Urothelium cell line (cell line): ENCODE data around the gene PPP5C.
"Not testable (repeated sequence)": the region's sequence is repeated elsewhere in the genome, so short reads cannot be mapped to it uniquely, and the experiment has no call there.

Experiments used
- DNase-seq: peaks from one replicate; pipeline ENCODE4 v3.0.0; 2011; ENCODE audit warnings: low spot score, mixed read lengths
- FAIRE-seq: peaks from 2 replicates; lab custom pipeline; 2011; peaks lifted over from hg19 to GRCh38; lab: Jason Lieb, UNC

The PPP5C gene

GRCh38 chr19:46361915-46362314, 15.0 kb downstream of the PPP5C start:
- FAIRE-seq (no peak), DNase-seq (no peak)

GRCh38 chr19:46364359-46364758, 17.5 kb downstream of the PPP5C start:
- FAIRE-seq (no peak), DNase-seq (no peak)

- no peak for DNase-seq
- no peak for FAIRE-seq
Measured at GRCh38 chr19:46365561-46365960, 18.7 kb downstream of the PPP5C start.

- DNase-seq (no peak), FAIRE-seq (no peak)
Measured at GRCh38 chr19:46366620-46367292, 19.9 kb downstream of the PPP5C start.

- DNase-seq: no peak
- FAIRE-seq: no peak
Measured at GRCh38 chr19:46367426-46367825, 20.5 kb downstream of the PPP5C start.

- DNase-seq (no peak), FAIRE-seq (no peak)
Measured at GRCh38 chr19:46368116-46368515, 21.2 kb downstream of the PPP5C start.

GRCh38 chr19:46369817-46370216, 22.9 kb downstream of the PPP5C start:
- FAIRE-seq (no peak), DNase-seq (no peak)

GRCh38 chr19:46371371-46371901, 24.5 kb downstream of the PPP5C start:
- DNase-seq: no peak
- FAIRE-seq: no peak

- FAIRE-seq (no peak), DNase-seq (no peak)
Measured at GRCh38 chr19:46372901-46373490, 26.1 kb downstream of the PPP5C start.

GRCh38 chr19:46373491-46374359, 26.8 kb downstream of the PPP5C start:
- DNase-seq: peak; percentile 83

GRCh38 chr19:46374536-46375475, 27.9 kb downstream of the PPP5C start:
- no peak for FAIRE-seq
- DNase-seq: no peak

More at GRCh38 chr19:46373491-46374359, 26.8 kb downstream of the PPP5C start:
- peak; percentile 90 for FAIRE-seq

- not testable (repeated sequence) for FAIRE-seq, DNase-seq
Measured at GRCh38 chr19:46375476-46376067, 28.7 kb downstream of the PPP5C start.

GRCh38 chr19:46376241-46377153, 29.6 kb downstream of the PPP5C start:
- DNase-seq (no peak), FAIRE-seq (no peak)

- no peak for FAIRE-seq
Measured at GRCh38 chr19:46378268-46378667, 31.4 kb downstream of the PPP5C start.

GRCh38 chr19:46380690-46381089, 33.8 kb downstream of the PPP5C start:
- DNase-seq (no peak), FAIRE-seq (no peak)

More at GRCh38 chr19:46378268-46378667, 31.4 kb downstream of the PPP5C start:
- no peak for DNase-seq

- FAIRE-seq (no peak), DNase-seq (no peak)
Measured at GRCh38 chr19:46381346-46381745, 34.5 kb downstream of the PPP5C start.

- DNase-seq (no peak), FAIRE-seq (no peak)
Measured at GRCh38 chr19:46381756-46382345, 35.0 kb downstream of the PPP5C start.

GRCh38 chr19:46383171-46383815, 36.4 kb downstream of the PPP5C start:
- no peak for DNase-seq
- no peak for FAIRE-seq
